CD4-positive, alpha-beta T cell treated with Interleukin-15 for 4 hours (primary cell): ENCODE results near the gene CAMTA1.
"Not testable (repeated sequence)": the region's sequence is repeated elsewhere in the genome, so short reads cannot be mapped to it uniquely, and the experiment has no call there.

Source experiments
- DNase-seq: peaks from one replicate; pipeline ENCODE4 v3.0.0-alpha.2; 2020; ENCODE audit warnings: low spot score

The CAMTA1 gene

GRCh38 chr1:6810146-6810734, 25.0 kb downstream of the CAMTA1 start:
- not testable (repeated sequence) for DNase-seq

GRCh38 chr1:6811583-6811982, 26.3 kb downstream of the CAMTA1 start:
- DNase-seq: no peak

GRCh38 chr1:6813165-6813564, 27.9 kb downstream of the CAMTA1 start:
- no peak for DNase-seq

GRCh38 chr1:6815726-6816125, 30.5 kb downstream of the CAMTA1 start:
- no peak for DNase-seq

- no peak for DNase-seq
Measured at GRCh38 chr1:6819246-6820040, 34.2 kb downstream of the CAMTA1 start.

- no peak for DNase-seq
Measured at GRCh38 chr1:6820899-6821298, 35.6 kb downstream of the CAMTA1 start.

GRCh38 chr1:6822530-6823359, 37.5 kb downstream of the CAMTA1 start:
- no peak for DNase-seq

- DNase-seq: no peak
Measured at GRCh38 chr1:6823793-6824192, 38.5 kb downstream of the CAMTA1 start.

GRCh38 chr1:6824665-6825368, 39.6 kb downstream of the CAMTA1 start:
- DNase-seq: no peak

- DNase-seq: no peak
Measured at GRCh38 chr1:6825828-6826227, 40.6 kb downstream of the CAMTA1 start.

- no peak for DNase-seq
Measured at GRCh38 chr1:6827079-6827478, 41.8 kb downstream of the CAMTA1 start.

GRCh38 chr1:6827630-6828165, 42.4 kb downstream of the CAMTA1 start:
- DNase-seq: no peak

GRCh38 chr1:6831366-6831765, 46.1 kb downstream of the CAMTA1 start:
- no peak for DNase-seq

- DNase-seq: not testable (repeated sequence)
Measured at GRCh38 chr1:6832006-6832405, 46.8 kb downstream of the CAMTA1 start.

- DNase-seq: no peak
Measured at GRCh38 chr1:6832531-6833188, 47.4 kb downstream of the CAMTA1 start.

GRCh38 chr1:6833804-6834203, 48.5 kb downstream of the CAMTA1 start:
- no peak for DNase-seq

- DNase-seq: no peak
Measured at GRCh38 chr1:6834366-6834765, 49.1 kb downstream of the CAMTA1 start.

GRCh38 chr1:6835139-6835538, 49.9 kb downstream of the CAMTA1 start:
- no peak for DNase-seq

GRCh38 chr1:6842301-6842700, 57.0 kb downstream of the CAMTA1 start:
- no peak for DNase-seq

- DNase-seq: not testable (repeated sequence)
Measured at GRCh38 chr1:6845786-6846185, 60.5 kb downstream of the CAMTA1 start.

GRCh38 chr1:6848816-6849215, 63.6 kb downstream of the CAMTA1 start:
- no peak for DNase-seq
